Ascending aorta (tissue), 2 donors: Measurements from ENCODE around the gene BPIFA1. TPM values are rescaled to one million over a fixed set of nuclear protein-coding genes. Genes with fewer than 3 reads are reported as not detected.

Experiments
- DNase-seq, 2 donors: peaks; one replicate each; pipeline ENCODE4 v3.0.0-alpha.2; 2019; ENCODE audit warnings: low spot score in 2 of 2
- H3K27ac ChIP-seq, 2 donors: fragments of 200-600 bp; sonication (generic); one replicate each; pipeline ENCODE4 v1.5.1; 2016 to 2017; ENCODE audit warnings: mild to moderate bottlenecking in 1 of 2
- H3K27me3 ChIP-seq: fragments of 200-600 bp; sonication (generic); one replicate; pipeline ENCODE4 v1.5.1; 2017
- H3K36me3 ChIP-seq, 2 donors: fragments of 200-600 bp; sonication (generic); one replicate each; pipeline ENCODE4 v1.5.1; 2016
- H3K4me1 ChIP-seq, 2 donors: fragments of 200-600 bp; sonication (generic); one replicate each; pipeline ENCODE4 v1.5.1; 2016 to 2017; ENCODE audit warnings: mild to moderate bottlenecking in 1 of 2
- H3K4me3 ChIP-seq, 2 donors: fragments of 200-600 bp; sonication (generic); one replicate each; pipeline ENCODE4 v1.5.1; 2016 to 2017; ENCODE audit warnings: mild to moderate bottlenecking in 1 of 2
- H3K9me3 ChIP-seq, 2 donors: fragments of 200-600 bp; sonication (generic); one replicate each; pipeline ENCODE4 v1.5.1; 2016
- CTCF ChIP-seq, 3 experiments: fragments of 200-600 bp in 2 of 3; fragments of 450-650 bp in 1 of 3; sonication (generic) in 2 of 3; IDR thresholded peaks; one replicate each; pipeline ENCODE4 v1.5.1; 2016 to 2019; ENCODE audit warnings: antibody characterized with exemption in 3 of 3, mild to moderate bottlenecking in 1 of 3, moderate library complexity in 1 of 3
- intact Hi-C: fragments of 100-400 bp; cut with DNase I; formaldehyde crosslinking; loops from one replicate; pipeline ENCODE4 v1.15.1; 2023
- total RNA-seq: library from RNA; depleted of rRNA; stranded (reverse); fragments of >200 nt; gene quantifications from one replicate; pipeline ENCODE4 v1.1.0, GENCODE V29; 2016

BPIFA1 gene
- total RNA-seq, 1 donor from 2014 or later: not detected

DNA sequence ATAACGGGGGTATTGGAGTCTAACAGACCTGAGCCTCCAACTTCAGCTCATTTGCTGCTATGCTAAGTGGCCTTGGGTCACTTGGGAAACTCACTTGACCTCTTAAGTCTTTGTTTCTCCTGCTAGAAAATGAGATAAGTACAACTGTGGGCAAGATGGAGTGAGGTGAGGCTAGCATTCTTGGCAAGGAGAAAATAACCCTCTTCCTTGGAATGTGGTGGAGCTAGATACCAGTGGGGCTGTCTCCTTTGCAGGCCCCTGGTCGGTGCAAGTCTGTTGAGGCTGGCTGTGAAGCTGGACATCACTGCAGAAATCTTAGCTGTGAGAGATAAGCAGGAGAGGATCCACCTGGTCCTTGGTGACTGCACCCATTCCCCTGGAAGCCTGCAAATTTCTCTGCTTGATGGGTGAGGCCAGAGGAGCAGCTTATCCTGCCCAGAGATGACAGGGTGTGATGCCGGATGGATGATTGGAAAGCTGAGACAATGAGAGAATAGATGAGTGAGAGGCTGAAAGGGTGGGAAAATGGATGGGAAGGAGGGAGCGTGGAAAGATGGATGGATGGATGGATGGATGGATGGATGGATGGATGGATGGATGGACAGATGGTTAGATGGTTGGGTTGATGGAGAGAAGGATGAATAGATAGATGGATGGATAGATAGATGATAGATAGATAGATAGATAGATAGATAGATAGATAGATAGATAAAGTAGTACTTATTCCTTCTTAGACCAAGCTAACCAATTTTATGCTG is 4.4 kb downstream of the BPIFA1 start:
- intact Hi-C loops: no loop called here
- Histone ChIP-seq H3K27ac (no peak overlapping the region), H3K9me3 (no peaks in the 10 kb centered on the region), H3K4me1 (no peaks in the 10 kb centered on the region), H3K36me3 (no peaks in the 10 kb centered on the region), H3K27me3 (no peaks in the 10 kb centered on the region), H3K4me3 (no peak overlapping the region)
- TF ChIP-seq CTCF (IDR thresholded peaks at IDR 0.05): no peak
- no peak for DNase-seq

- no peaks in the 10 kb centered on the region for H3K9me3 ChIP-seq
- no peaks in the 10 kb centered on the region for H3K36me3 ChIP-seq
- H3K27me3 ChIP-seq: no peaks in the 10 kb centered on the region
- H3K4me3 ChIP-seq: no peak overlapping the region
- H3K27ac ChIP-seq: no peak overlapping the region
- no peak for TF ChIP-seq CTCF (IDR thresholded peaks at IDR 0.05)
- no peak for DNase-seq
- intact Hi-C loops: no loop called here
- H3K4me1 ChIP-seq: no peaks in the 10 kb centered on the region
Measured at GRCh38 chr20:33240923-33241322, 5.1 kb downstream of the BPIFA1 start.

DNA sequence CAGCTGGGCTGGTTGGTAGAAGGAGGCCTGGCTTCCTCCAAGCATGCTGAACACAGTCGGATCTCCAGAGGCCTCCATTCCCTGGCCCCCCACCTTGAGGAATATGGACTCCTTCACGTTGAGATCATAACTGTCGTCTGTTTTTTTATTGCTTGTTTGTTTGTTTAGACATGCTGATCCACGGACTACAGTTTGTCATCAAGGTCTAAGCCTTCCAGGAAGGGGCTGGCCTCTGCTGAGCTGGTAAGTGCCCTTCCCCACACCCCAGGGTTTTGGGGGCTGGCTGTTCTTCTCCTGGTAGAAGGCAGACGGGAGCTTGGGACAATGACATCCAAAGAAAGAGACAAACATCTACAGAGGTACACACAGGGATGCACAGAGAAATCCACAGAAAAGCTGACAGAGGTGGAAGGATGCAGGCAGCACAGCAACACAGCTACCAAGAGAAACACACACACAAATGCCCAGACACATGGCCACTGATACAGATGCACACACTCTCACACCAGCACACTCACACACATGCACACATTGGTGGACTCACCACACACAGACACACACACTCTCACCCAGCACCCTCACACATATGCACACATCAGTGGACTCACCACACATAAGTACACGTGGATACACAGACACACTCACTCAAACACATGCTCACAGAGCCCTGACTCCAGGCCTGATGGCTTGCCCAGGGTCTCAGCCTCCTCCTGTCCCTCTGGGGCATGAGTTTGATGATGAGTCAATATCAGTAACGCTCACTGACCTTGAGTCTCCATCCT is 6.7 kb downstream of the BPIFA1 start:
- no peak overlapping the region for H3K27ac ChIP-seq
- H3K4me1 ChIP-seq: no peaks in the 10 kb centered on the region
- no peak for TF ChIP-seq CTCF (IDR thresholded peaks at IDR 0.05)
- no peaks in the 10 kb centered on the region for H3K9me3 ChIP-seq
- intact Hi-C loops: no loop called here
- no peak for DNase-seq
- H3K4me3 ChIP-seq: no peak overlapping the region
- H3K36me3 ChIP-seq: no peaks in the 10 kb centered on the region
- H3K27me3 ChIP-seq: no peaks in the 10 kb centered on the region

DNA sequence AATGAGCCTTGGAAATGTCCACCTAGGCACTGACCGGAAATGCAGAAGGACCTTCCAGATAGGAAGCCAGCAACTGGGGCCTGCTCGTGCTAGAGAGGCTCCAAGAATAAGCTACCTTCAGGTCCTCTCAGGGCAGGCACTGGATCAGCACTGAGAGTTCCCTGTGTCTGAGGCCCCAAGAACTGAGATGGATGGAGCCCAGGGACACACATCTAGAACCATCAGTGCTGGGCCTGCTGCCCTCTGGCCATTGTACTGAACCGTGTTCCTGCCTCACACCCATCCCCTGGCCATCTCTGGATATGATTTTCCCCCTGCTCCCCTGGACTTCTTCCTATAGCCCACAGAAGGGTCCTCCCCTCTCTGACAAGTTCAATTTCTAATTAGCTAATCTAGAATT is 10.3 kb downstream of the BPIFA1 start:
- H3K36me3 ChIP-seq: no peaks in the 10 kb centered on the region
- intact Hi-C loops: no loop called here
- no peaks in the 10 kb centered on the region for H3K4me1 ChIP-seq
- no peak overlapping the region for H3K27ac ChIP-seq
- no peak overlapping the region for H3K4me3 ChIP-seq
- H3K27me3 ChIP-seq: no peaks in the 10 kb centered on the region
- no peak for DNase-seq
- no peak for TF ChIP-seq CTCF (IDR thresholded peaks at IDR 0.05)
- H3K9me3 ChIP-seq: no peaks in the 10 kb centered on the region

DNA sequence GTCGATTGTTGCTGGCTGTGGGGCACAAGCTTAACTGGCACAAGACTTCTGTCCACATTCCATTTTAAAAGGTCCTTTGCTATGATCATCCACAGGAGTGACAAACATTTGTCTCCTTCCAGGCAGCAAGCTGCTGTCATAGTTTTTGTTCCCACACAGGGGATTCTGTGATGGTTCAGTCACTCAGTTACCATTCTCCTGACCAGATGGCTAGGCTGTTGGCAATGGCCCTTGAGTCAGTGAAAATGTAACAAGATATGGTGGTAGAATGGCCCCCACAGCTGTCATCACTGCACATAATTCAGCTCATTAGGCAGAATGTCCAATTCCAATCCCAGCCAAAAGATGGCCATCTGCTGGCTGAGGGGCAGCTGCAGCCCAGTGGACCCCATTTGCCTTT is 13.7 kb downstream of the BPIFA1 start:
- intact Hi-C loops: no loop called here
- Histone ChIP-seq H3K36me3 (no peaks in the 10 kb centered on the region), H3K4me3 (no peak overlapping the region), H3K4me1 (no peaks in the 10 kb centered on the region), H3K27ac (no peak overlapping the region), H3K27me3 (no peaks in the 10 kb centered on the region), H3K9me3 (no peaks in the 10 kb centered on the region)
- no peak for TF ChIP-seq CTCF (IDR thresholded peaks at IDR 0.05)
- DNase-seq: no peak
